Hepatocyte (in vitro differentiated cells): ENCODE results near the gene P4HTM. TPM values are rescaled to one million over a fixed set of nuclear protein-coding genes. Genes with fewer than 3 reads are reported as not detected.

ENCODE experiments used
- DNase-seq: peaks from one replicate; pipeline ENCODE4 v3.0.0-alpha.2; 2016; ENCODE audit warnings: low spot score
- H2AFZ ChIP-seq: fragments of 200-600 bp; sonication (generic); 2 replicates; pipeline ENCODE4 v1.6.0; 2016; ENCODE audit warnings: antibody characterized with exemption, mild to moderate bottlenecking
- H3K27ac ChIP-seq: fragments of 200-600 bp; sonication (generic); 2 replicates; pipeline ENCODE4 v1.5.1; 2016; ENCODE audit warnings: mild to moderate bottlenecking
- H3K27me3 ChIP-seq: fragments of 200-600 bp; sonication (generic); 2 replicates; pipeline ENCODE4 v1.6.1; 2016
- H3K36me3 ChIP-seq: fragments of 200-600 bp; sonication (generic); replicated peaks from 2 replicates; pipeline ENCODE4 v1.5.1; 2016; ENCODE audit warnings: low read depth; ENCODE audit not compliant: insufficient read depth
- H3K4me1 ChIP-seq: fragments of 200-600 bp; sonication (generic); 2 replicates; pipeline ENCODE4 v1.5.1; 2016; ENCODE audit warnings: mild to moderate bottlenecking, moderate library complexity; ENCODE audit not compliant: insufficient read depth
- H3K4me2 ChIP-seq: fragments of 200-600 bp; sonication (generic); 2 replicates; pipeline ENCODE4 v1.6.0; 2016
- H3K4me3 ChIP-seq: fragments of 200-600 bp; sonication (generic); 2 replicates; pipeline ENCODE4 v1.5.1; 2016; ENCODE audit warnings: mild to moderate bottlenecking
- H3K79me2 ChIP-seq: fragments of 200-600 bp; sonication (generic); 2 replicates; pipeline ENCODE4 v1.6.0; 2017; ENCODE audit warnings: mild to moderate bottlenecking
- H3K9me2 ChIP-seq: fragments of 200-600 bp; sonication (generic); replicated peaks from 2 replicates; pipeline ENCODE4 v1.6.0; 2017; ENCODE audit warnings: mild to moderate bottlenecking; ENCODE audit not compliant: insufficient read depth
- H3K9me3 ChIP-seq: fragments of 200-600 bp; sonication (generic); 2 replicates; pipeline ENCODE4 v1.5.1; 2016; ENCODE audit warnings: low read depth, mild to moderate bottlenecking
- H4K20me1 ChIP-seq: fragments of 200-600 bp; sonication (generic); 2 replicates; pipeline ENCODE4 v1.6.0; 2016; ENCODE audit warnings: mild to moderate bottlenecking; ENCODE audit not compliant: insufficient read depth, poor library complexity, severe bottlenecking
- EZH2 ChIP-seq: fragments of 200-600 bp; sonication (generic); IDR thresholded peaks from 2 replicates; pipeline ENCODE4 v1.6.1; 2016; ENCODE audit warnings: antibody characterized with exemption, mild to moderate bottlenecking, borderline replicate concordance
- EZH2phosphoT487 ChIP-seq: fragments of 200-600 bp; sonication (generic); IDR thresholded peaks from one replicate; pipeline ENCODE4 v1.6.1; 2018; ENCODE audit warnings: antibody characterized with exemption, mild to moderate bottlenecking, low read depth, moderate library complexity; ENCODE audit not compliant: unreplicated experiment, severe bottlenecking
- WGBS: methylation state at CpG from one replicate; pipeline ENCODE4 v1.1.6; 2016; ENCODE audit warnings: low lambda C conversion rate; ENCODE audit errors: missing lambda C conversion rate; 5-methylcytosine and 5-hydroxymethylcytosine counted together
- polyA plus RNA-seq: library from polyadenylated mRNA; unstranded; fragments of >200 nt; fragmentation: Nextera tagmentation; extraction: Ambion mirVana; gene quantifications from 2 replicates; pipeline ENCODE4 v1.2.1, GENCODE V29; 2016
- total RNA-seq: library from RNA; depleted of rRNA; stranded (reverse); fragments of >200 nt; gene quantifications from 2 replicates; pipeline ENCODE4 v1.2.3, GENCODE V29; 2014
- TF ChIP-seq, protein P1 (sequence below): fragments of 200-600 bp; sonication (generic); IDR thresholded peaks from 2 replicates; pipeline ENCODE4 v1.5.1; 2016; ENCODE audit warnings: antibody characterized with exemption, mild to moderate bottlenecking; ENCODE audit not compliant: poor library complexity

P4HTM gene
- total and polyA plus RNA-seq, 2 experiments from 2014 or later, result 42.5 to 85.3 TPM

DNA sequence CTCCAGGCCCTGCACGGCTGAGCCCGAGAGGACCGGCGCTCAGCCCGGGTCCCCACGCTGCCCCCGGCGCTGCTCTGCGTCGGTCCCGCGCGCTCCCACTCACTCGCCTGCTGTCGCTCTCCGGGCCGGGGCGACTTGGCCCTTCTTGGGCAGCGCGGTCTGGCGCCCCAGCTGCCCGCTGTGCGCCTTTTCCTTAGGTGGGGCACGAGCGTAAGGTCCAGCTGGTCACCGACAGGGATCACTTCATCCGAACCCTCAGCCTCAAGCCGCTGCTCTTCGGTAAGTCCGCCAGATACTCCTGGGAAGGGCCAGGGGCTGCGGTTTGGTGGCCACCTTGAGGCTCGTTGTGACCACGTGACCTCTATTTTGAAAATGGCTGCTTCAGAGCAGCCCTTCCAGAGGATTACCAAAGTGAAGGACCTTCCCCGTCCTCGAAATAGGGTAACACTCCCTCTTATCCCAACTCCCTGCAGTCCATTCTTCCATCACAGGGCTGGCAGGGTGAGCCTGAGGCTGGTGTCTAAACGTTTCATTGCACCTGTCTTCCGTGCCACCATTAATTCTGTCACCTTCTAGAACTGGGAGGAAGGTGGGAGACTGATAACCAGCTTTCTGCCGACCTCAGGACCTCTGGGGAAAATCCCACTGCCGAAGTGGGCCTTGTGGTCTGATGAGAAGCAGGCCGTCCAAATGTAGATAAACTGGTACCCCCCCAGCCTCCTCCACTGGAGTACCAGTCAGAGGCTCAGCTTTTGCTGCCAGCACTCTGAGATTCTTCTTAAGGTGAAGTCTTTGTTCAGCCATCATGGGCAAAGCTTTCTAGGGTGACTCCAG is 812 bp downstream of the P4HTM start:
- Histone ChIP-seq H2AFZ (peak overlapping the region; percentile 97), H3K4me3 (peak overlapping the region; percentile 97), H3K9me3 (no peaks in the 10 kb centered on the region), H3K27ac (peak overlapping the region; percentile 98), H3K27me3 (no peaks in the 10 kb centered on the region), H3K4me2 (peak overlapping the region; percentile 99), H3K36me3 (no peaks in the 10 kb centered on the region), H3K9me2 (no peaks in the 10 kb centered on the region), H4K20me1 (no peaks in the 10 kb centered on the region), H3K4me1 (peaks cover 14% of the 10 kb centered on the region), H3K79me2 (peaks cover 48% of the 10 kb centered on the region)
- peak; percentile 52 for DNase-seq
- TF ChIP-seq EZH2 (no peak), EZH2phosphoT487 (no peak)
- TF ChIP-seq, protein P1, sequence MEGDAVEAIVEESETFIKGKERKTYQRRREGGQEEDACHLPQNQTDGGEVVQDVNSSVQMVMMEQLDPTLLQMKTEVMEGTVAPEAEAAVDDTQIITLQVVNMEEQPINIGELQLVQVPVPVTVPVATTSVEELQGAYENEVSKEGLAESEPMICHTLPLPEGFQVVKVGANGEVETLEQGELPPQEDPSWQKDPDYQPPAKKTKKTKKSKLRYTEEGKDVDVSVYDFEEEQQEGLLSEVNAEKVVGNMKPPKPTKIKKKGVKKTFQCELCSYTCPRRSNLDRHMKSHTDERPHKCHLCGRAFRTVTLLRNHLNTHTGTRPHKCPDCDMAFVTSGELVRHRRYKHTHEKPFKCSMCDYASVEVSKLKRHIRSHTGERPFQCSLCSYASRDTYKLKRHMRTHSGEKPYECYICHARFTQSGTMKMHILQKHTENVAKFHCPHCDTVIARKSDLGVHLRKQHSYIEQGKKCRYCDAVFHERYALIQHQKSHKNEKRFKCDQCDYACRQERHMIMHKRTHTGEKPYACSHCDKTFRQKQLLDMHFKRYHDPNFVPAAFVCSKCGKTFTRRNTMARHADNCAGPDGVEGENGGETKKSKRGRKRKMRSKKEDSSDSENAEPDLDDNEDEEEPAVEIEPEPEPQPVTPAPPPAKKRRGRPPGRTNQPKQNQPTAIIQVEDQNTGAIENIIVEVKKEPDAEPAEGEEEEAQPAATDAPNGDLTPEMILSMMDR, result no peak
- WGBS, result 12% methylated on average over 32 of the region's 40 CpGs

DNA sequence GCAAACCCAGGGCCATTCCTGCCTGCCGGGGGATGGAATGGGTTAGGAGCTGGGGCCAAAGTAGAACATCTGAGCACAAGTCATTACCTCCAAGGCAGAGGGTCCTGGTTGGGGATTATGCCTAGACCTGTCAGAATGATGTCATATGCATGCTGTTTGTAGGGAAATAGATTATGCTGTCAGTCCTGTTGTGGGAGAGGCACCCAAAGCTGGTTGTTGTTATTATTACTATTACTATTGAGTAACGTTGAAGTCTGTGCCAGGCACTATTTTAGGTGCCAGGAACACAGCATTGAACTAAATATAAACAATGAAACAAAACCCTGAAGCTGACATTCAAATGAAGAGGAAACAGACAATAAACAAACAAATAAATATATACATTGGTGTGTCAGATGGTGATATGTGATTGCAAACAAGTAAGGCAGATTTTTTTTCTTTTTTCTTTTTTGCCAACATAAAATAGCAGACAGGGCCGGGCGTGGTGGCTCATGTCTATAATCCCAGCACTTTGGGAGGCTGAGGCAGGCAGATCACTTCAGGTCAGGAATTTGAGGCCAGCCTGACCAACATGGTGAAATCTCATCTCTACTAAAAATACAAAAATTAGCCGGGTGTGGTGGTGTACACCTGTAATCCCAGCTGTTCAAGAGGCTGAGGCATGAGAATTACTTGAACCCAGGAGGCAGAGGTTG is 2.0 kb downstream of the P4HTM start:
- Histone ChIP-seq H3K9me2 (no peaks in the 10 kb centered on the region), H3K27ac (peak overlapping the region; percentile 98), H3K4me1 (peaks cover 14% of the 10 kb centered on the region), H3K9me3 (no peaks in the 10 kb centered on the region), H3K79me2 (peaks cover 48% of the 10 kb centered on the region), H4K20me1 (no peaks in the 10 kb centered on the region), H3K36me3 (no peaks in the 10 kb centered on the region), H3K27me3 (no peaks in the 10 kb centered on the region), H2AFZ (no peak overlapping the region), H3K4me3 (no peak overlapping the region), H3K4me2 (peak overlapping the region; percentile 99)
- WGBS, result 89% methylated on average over 5 of the region's 5 CpGs
- no peak for DNase-seq
- TF ChIP-seq EZH2, result no peak
- TF ChIP-seq EZH2phosphoT487, result no peak
- TF ChIP-seq, protein P1, result no peak

DNA sequence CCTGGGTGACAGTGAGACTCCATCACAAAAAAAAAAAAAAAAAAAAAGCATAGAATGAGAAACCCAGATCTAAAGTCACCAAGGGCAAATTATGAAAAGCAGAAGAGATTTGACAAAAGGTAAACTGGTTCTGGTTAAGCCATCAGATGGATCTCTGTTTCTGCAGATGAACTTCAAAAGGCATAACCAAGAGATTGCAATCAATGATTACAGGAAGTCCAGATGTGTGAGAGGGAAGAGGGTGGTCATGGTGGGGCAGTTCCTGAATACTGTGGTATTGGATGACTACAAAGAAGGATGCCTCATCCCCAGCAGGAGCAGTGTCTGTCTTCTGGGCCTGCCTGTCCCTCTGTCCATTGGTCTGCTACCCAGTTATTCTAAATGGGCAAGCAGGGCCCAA is 3.8 kb downstream of the P4HTM start:
- Histone ChIP-seq H3K4me3 (no peak overlapping the region), H3K9me2 (no peaks in the 10 kb centered on the region), H3K79me2 (peaks cover 42% of the 10 kb centered on the region), H3K36me3 (no peaks in the 10 kb centered on the region), H4K20me1 (no peaks in the 10 kb centered on the region), H3K27me3 (no peaks in the 10 kb centered on the region), H2AFZ (no peak overlapping the region), H3K9me3 (no peaks in the 10 kb centered on the region), H3K27ac (no peak overlapping the region), H3K4me1 (peaks cover 18% of the 10 kb centered on the region), H3K4me2 (no peak overlapping the region)
- no peak for DNase-seq
- TF ChIP-seq EZH2 (no peak), EZH2phosphoT487 (no peak)
- TF ChIP-seq, protein P1, result no peak
